Psoas muscle (tissue), 8 donors: ENCODE data around the gene GNAT3. TPM values are rescaled to one million over a fixed set of nuclear protein-coding genes. Genes with fewer than 3 reads are reported as not detected.

ENCODE experiments used
- ATAC-seq, 4 donors: fragments of 200-7000 bp; cut with Tn5 transposase; one replicate each; pipeline ENCODE4 v1.9.1; 2020; ENCODE audit warnings: moderate library complexity in 3 of 4, mild to moderate bottlenecking in 2 of 4
- DNase-seq, 2 donors: peaks; one replicate each; pipeline ENCODE4 v3.0.0-alpha.2; 2020
- H3K27ac ChIP-seq: fragments of 200-600 bp; one replicate; pipeline ENCODE4 v1.8.0; 2022
- H3K27me3 ChIP-seq, 3 donors: fragments of 200-600 bp in 1 of 3; one replicate each; pipeline versions ENCODE4 v1.6.1 to v1.8.0; 2013 to 2022; ENCODE audit warnings: low read length in 2 of 3, mild to moderate bottlenecking in 2 of 3, moderate library complexity in 1 of 3; ENCODE audit not compliant: insufficient read depth in 3 of 3
- H3K36me3 ChIP-seq, 2 donors: fragments of 200-600 bp in 1 of 2; one replicate each; pipeline versions ENCODE4 v1.6.1 to v1.8.0; 2013 to 2022; ENCODE audit warnings: low read depth in 1 of 2, mild to moderate bottlenecking in 1 of 2, moderate library complexity in 1 of 2; ENCODE audit not compliant: insufficient read depth in 1 of 2
- H3K4me1 ChIP-seq: fragments of 200-600 bp; one replicate; pipeline ENCODE4 v1.8.0; 2022
- H3K4me3 ChIP-seq: fragments of 200-600 bp; one replicate; pipeline ENCODE4 v1.8.0; 2022; ENCODE audit warnings: mild to moderate bottlenecking
- H3K9me3 ChIP-seq: fragments of 200-600 bp; one replicate; pipeline ENCODE4 v1.8.0; 2022
- WGBS, 3 donors: extraction: QIAGEN DNeasy Blood & Tissue Kit; methylation state at CpG; one replicate each; pipeline versions ENCODE4 v1.1.6 to v1.1.7; 2013; 5-methylcytosine and 5-hydroxymethylcytosine counted together
- intact Hi-C, 2 donors: fragments of 100-400 bp; cut with DNase I; formaldehyde crosslinking; loops; one replicate each; pipeline versions ENCODE4 v1.11.0 to v1.14.2; 2022
- polyA plus RNA-seq, 3 donors: library from polyadenylated mRNA; stranded (reverse); fragments of 200-250 nt; gene quantifications; one replicate each; pipeline ENCODE4 v1.2.3, GENCODE V29; 2013
- total RNA-seq, 4 donors: library from RNA; stranded (reverse); fragmentation: NEBNext Ultra II Directional in 2 of 4; extraction: Animal tissue kit (Norgen Biotek cat#: 25700) in 2 of 4; gene quantifications; one replicate each; pipeline versions ENCODE4 v1.2.1 to v1.2.4, GENCODE V29; 2021 to 2023
- TF ChIP-seq, protein P1 (sequence below): fragments of 200-600 bp; IDR thresholded peaks from one replicate; pipeline ENCODE4 v1.8.0; 2022; ENCODE audit warnings: antibody characterized with exemption
- donor health status: healthy with polysubstance abuse.
- donor health status: DM: no; HTN: no; CAD: no; lungs with moderate emphysema.
- donor health status: Bipolar disorder and iron deficiency.
- donor health status: healthy.
- donor health status: DM: yes; HTN: yes; CAD: no.
- donor health status: DM: no; HTN: no; CAD: no.
- donor health status: DM: no; HTN: no; CAD: no.
- donor health status: DM: yes; HTN: yes; CAD: no.

Gene GNAT3
- total and polyA plus RNA-seq, 7 donors, result not detected

GRCh38 chr7:80515298-80515697 is 3.4 kb upstream of the GNAT3 start:
- intact Hi-C loops, result no loop called here
- no peak for ATAC-seq
- no peaks in the 10 kb centered on the region for H3K27me3 ChIP-seq
- no peak overlapping the region for H3K4me3 ChIP-seq
- no peaks in the 10 kb centered on the region for H3K9me3 ChIP-seq
- no peaks in the 10 kb centered on the region for H3K36me3 ChIP-seq
- DNase-seq, result no peak
- peaks cover 6% of the 10 kb centered on the region for H3K4me1 ChIP-seq
- TF ChIP-seq, protein P1, sequence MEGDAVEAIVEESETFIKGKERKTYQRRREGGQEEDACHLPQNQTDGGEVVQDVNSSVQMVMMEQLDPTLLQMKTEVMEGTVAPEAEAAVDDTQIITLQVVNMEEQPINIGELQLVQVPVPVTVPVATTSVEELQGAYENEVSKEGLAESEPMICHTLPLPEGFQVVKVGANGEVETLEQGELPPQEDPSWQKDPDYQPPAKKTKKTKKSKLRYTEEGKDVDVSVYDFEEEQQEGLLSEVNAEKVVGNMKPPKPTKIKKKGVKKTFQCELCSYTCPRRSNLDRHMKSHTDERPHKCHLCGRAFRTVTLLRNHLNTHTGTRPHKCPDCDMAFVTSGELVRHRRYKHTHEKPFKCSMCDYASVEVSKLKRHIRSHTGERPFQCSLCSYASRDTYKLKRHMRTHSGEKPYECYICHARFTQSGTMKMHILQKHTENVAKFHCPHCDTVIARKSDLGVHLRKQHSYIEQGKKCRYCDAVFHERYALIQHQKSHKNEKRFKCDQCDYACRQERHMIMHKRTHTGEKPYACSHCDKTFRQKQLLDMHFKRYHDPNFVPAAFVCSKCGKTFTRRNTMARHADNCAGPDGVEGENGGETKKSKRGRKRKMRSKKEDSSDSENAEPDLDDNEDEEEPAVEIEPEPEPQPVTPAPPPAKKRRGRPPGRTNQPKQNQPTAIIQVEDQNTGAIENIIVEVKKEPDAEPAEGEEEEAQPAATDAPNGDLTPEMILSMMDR, result no peak
- no peak overlapping the region for H3K27ac ChIP-seq

DNA sequence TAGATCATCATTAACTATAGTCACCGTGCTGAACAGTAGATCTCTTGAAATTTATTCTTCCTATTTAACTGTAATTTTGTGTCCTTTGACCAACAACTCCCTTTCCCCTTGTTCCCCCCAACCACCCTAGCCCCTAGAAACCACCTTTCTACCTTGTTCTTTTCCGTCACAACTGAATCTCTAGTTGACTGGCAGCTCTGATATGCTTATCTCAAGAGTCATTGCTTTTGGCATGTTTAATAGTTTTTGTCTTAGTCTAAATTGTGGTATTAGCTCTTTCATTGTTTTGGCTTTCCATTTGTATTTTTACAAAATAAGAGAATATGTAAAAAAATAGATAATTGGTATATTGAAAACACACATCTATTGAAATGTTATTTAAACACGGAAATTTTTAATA is 1.8 kb downstream of the GNAT3 start:
- 93 to 97% (median 97%) methylated on average over 3 of the region's 3 CpGs for WGBS, 3 donors

GRCh38 chr7:80508440-80508839 is 3.4 kb downstream of the GNAT3 start:
- ATAC-seq (no peak), DNase-seq (no peak)
- Histone ChIP-seq H3K27me3 (no peaks in the 10 kb centered on the region), H3K9me3 (no peaks in the 10 kb centered on the region), H3K27ac (no peak overlapping the region), H3K4me3 (no peak overlapping the region), H3K36me3 (no peaks in the 10 kb centered on the region), H3K4me1 (no peaks in the 10 kb centered on the region)
- TF ChIP-seq, protein P1, result no peak
- 84 to 88% (median 86%) methylated on average over 6 of the region's 6 CpGs for WGBS, 3 donors
- intact Hi-C loops, result no loop called here

More for the DNA sequence above, 1.8 kb downstream of the GNAT3 start:
- Histone ChIP-seq H3K27ac (no peak overlapping the region), H3K27me3 (no peaks in the 10 kb centered on the region), H3K4me1 (no peaks in the 10 kb centered on the region), H3K9me3 (no peaks in the 10 kb centered on the region), H3K4me3 (no peak overlapping the region), H3K36me3 (no peaks in the 10 kb centered on the region)
- intact Hi-C loops, result no loop called here
- TF ChIP-seq, protein P1, result no peak
- ATAC-seq (no peak), DNase-seq (no peak)

- Histone ChIP-seq H3K4me3 (no peak overlapping the region), H3K27ac (no peak overlapping the region), H3K9me3 (no peaks in the 10 kb centered on the region), H3K27me3 (no peaks in the 10 kb centered on the region), H3K36me3 (no peaks in the 10 kb centered on the region), H3K4me1 (no peaks in the 10 kb centered on the region)
- TF ChIP-seq, protein P1, result no peak
- ATAC-seq (no peak), DNase-seq (no peak)
- 93 to 94% (median 93%) methylated on average over 7 of the region's 7 CpGs for WGBS, 3 donors
- intact Hi-C loops, result no loop called here
Observed at GRCh38 chr7:80505900-80506500, 5.9 kb downstream of the GNAT3 start.

- no peak for DNase-seq
- ATAC-seq, result no peak
- intact Hi-C loops, result no loop called here
- peaks cover 0 to 2% (median 0%) of the 10 kb centered on the region in 3 donors for H3K27me3 ChIP-seq
- WGBS, 3 donors, result 93 to 96% (median 96%) methylated on average over 1 of the region's 1 CpG
- H3K27ac ChIP-seq, result peak overlapping the region; percentile 77
- H3K4me1 ChIP-seq, result peaks cover 25% of the 10 kb centered on the region
- H3K9me3 ChIP-seq, result no peaks in the 10 kb centered on the region
- TF ChIP-seq, protein P1, result no peak
- no peaks in the 10 kb centered on the region for H3K36me3 ChIP-seq
- no peak overlapping the region for H3K4me3 ChIP-seq
Observed at GRCh38 chr7:80500325-80500724, 11.5 kb downstream of the GNAT3 start.
